ENCODE measurements around the gene ATP5F1C. TPM values are rescaled to one million over a fixed set of nuclear protein-coding genes. Genes with fewer than 3 reads are reported as not detected.
"Not testable (repeated sequence)": the region's sequence is repeated elsewhere in the genome, so short reads cannot be mapped to it uniquely, and the experiment has no call there.

The ATP5F1C gene
- total RNA-seq, 2 experiments from 2014 or later, result 273 to 278 TPM

DNA sequence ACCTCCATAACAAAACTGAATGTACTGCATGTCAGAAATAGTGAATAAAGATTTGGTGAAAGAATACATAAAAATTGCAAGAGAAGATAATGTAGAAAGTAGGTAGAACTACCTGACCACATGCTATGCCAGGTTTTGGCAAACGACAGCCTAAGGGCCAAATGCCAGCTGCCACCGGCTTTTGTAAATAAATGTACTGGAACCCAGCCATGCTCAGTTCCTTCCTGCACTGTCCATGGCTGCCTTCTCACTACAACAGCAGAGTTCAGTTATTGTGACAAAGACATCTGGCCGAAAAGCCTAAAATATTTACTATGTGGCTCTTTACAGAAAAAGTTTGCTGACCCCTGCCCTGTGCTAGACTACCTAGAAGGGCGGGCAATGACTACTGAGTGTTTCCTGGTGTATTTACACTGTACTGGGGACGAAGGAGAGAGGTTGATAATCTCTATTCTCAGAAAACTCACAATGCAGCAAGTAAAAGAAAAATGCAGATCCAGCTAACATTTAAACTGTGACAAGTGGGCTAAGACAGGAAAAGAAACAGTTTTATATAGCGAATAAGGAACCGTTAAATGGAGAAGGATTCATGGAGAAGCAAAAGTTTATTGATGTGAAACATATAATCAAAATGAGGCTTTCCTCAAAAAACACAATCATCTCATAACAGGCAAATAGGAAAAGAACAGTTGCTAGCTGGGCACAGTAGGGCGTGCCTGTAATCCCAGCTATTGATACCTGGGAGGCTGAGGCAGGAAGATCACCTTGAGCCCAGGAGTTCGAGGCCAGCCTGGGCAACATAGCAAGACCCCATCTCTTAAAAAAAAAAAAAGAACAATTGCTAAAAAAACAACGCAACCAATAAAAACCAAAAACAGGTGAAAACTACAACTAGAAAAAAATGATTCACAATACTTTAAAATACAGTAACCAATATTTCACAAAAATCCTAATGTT is 13.9 kb upstream of the ATP5F1C start:
- ChIA-PET POLR2A (no interaction called here), CTCF (interaction anchor here (1.2 kb wide), 1 partner anchor 16 kb away, joined by 3 read pairs; no protein-coding TSS in a partner anchor)
- Mint-ChIP-seq H3K36me3 (ENCODE audit: low read depth) (peaks cover 53% of the 10 kb centered on the region), H3K9me3 (no peaks in the 10 kb centered on the region), H3K4me1 (no peaks in the 10 kb centered on the region), H3K27ac (no peak overlapping the region), H3K27me3 (no peaks in the 10 kb centered on the region), H3K4me3 (no peak overlapping the region)
- DNase-seq, result no peak

DNA sequence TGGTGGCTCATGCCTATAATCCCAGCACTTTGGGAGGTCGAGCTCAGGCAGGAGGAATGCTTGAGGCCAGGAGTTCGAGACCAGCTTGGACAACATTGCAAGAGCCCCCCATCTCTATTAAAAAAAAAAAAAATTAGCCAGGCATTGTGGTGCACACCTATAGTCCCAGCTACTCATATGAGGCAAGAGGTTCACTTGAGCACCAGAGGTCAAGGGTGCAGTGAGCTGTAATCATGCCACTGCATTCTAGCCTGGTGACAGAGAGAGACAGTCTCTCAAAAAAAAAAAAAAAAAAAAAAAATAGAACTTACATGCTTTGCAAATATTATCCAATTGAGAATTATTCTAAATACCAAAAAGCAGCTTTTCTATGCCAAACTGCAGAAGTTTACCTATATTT is 11.2 kb upstream of the ATP5F1C start:
- Mint-ChIP-seq H3K36me3 (ENCODE audit: low read depth) (peaks cover 60% of the 10 kb centered on the region), H3K9me3 (no peaks in the 10 kb centered on the region)
- CTCF ChIA-PET, result interaction anchor here (0.7 to 1.1 kb wide), 4 partner anchors 20 to 251 kb away, joined by 3 to 4 read pairs (median 3); no protein-coding TSS in a partner anchor

DNA sequence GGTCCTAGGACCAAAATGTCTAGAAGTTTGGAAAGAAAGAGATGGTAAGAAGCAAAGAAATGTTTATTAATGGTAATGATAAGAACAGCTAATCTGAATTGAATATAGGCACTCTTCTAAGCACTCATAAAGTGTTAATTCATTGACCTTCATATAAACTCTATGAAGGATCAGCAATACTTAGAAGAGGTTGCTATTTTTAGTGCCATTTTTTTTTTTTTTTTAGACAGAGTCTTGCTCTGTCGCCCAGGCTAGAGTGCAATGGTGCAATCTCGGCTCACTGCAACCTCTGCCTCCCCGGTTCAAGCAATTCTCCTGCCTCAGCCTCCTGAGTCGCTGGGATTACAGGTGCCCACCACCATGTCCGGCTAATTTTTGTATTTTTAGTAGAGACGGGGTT is 5.8 kb upstream of the ATP5F1C start:
- DNase-seq, POLR2A ChIA-PET, H3K27ac Mint-ChIP-seq, CTCF ChIA-PET, H3K27me3 Mint-ChIP-seq, H3K4me3 Mint-ChIP-seq, H3K9me3 Mint-ChIP-seq: not testable (repeated sequence)
- H3K36me3 Mint-ChIP-seq (ENCODE audit: low read depth), result peaks cover 39% of the 10 kb centered on the region
- H3K4me1 Mint-ChIP-seq, result peaks cover 17% of the 10 kb centered on the region

More for the DNA sequence above, 11.2 kb upstream of the ATP5F1C start:
- no peaks in the 10 kb centered on the region for H3K27me3 Mint-ChIP-seq
- no peak overlapping the region for H3K27ac Mint-ChIP-seq
- no peak overlapping the region for H3K4me3 Mint-ChIP-seq
- no peak for DNase-seq
- H3K4me1 Mint-ChIP-seq, result peaks cover 6% of the 10 kb centered on the region
- POLR2A ChIA-PET, result no interaction called here

DNA sequence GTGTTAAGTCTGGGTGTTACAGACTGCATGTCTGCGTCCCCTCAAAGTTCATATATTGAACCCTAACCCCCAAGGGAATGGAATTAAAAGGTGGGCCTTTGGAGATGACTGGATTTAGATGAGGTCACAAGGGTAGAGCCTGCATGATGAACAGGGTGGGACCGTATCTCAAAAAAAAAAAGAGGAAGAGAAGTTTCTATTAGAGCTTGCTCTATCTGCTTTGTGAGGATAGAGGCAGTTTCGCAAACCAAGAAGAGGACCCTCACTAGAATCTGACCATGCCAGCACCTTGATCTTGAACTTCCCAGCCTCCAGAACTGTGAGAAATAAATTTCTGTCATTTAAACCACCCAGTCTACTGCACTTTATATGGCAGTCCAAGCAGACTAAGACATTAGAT is 1.5 kb upstream of the ATP5F1C start:
- ChIA-PET CTCF (no interaction called here), POLR2A (no interaction called here)
- Mint-ChIP-seq H3K9me3 (no peaks in the 10 kb centered on the region), H3K36me3 (ENCODE audit: low read depth) (peaks cover 25% of the 10 kb centered on the region), H3K27ac (no peak overlapping the region), H3K4me3 (no peak overlapping the region), H3K4me1 (peaks cover 38% of the 10 kb centered on the region), H3K27me3 (no peaks in the 10 kb centered on the region)
- DNase-seq, result no peak

DNA sequence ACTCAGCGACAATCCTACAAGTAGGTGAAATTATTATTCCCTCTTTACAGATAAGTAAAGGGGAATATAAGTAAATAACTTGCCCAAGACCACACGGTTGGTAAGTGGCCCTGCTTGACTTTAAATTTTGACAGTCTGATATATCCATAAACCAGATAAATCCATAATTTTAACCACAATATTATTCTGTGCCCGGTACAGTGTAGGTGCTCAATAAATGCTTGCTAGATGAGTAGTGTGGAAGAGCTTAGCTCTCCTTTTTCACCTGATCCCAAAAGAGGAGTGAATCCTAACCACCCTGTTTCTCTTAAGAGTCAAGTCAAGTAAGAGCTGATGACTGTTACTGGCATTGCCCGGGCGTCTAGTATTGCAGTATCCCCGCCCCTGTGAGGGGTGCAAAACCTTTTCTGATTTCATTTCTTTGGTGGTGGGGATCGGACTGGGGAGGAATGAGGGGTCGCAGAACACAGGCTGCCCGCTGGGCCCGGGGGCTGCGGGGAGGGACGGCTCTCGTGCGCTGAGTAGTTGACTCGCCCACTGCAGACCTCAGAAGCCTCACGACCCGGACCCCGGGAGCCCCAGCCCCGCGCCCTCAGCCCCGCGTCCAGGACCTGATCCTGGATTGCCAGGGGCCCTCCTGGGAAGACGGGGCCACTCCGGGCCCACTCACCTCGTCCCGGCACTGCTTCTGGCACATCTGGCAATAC is 674 bp upstream of the ATP5F1C start:
- Mint-ChIP-seq H3K36me3 (ENCODE audit: low read depth) (peaks cover 33% of the 10 kb centered on the region), H3K9me3 (no peaks in the 10 kb centered on the region), H3K27ac (no peak overlapping the region), H3K4me1 (peaks cover 46% of the 10 kb centered on the region), H3K4me3 (no peak overlapping the region), H3K27me3 (no peaks in the 10 kb centered on the region)
- POLR2A ChIA-PET, result interaction anchor here (0.7 to 3.8 kb wide), 16 partner anchors 11 to 615 kb away, joined by 3 to 86 read pairs (median 4); partner anchors contain the start of genes SFMBT2 and TAF3
- CTCF ChIA-PET, result interaction anchor here (0.9 to 1.4 kb wide), 4 partner anchors 13 to 1516 kb away, joined by 3 to 5 read pairs (median 4); no protein-coding TSS in a partner anchor
- DNase-seq, result no peak

DNA sequence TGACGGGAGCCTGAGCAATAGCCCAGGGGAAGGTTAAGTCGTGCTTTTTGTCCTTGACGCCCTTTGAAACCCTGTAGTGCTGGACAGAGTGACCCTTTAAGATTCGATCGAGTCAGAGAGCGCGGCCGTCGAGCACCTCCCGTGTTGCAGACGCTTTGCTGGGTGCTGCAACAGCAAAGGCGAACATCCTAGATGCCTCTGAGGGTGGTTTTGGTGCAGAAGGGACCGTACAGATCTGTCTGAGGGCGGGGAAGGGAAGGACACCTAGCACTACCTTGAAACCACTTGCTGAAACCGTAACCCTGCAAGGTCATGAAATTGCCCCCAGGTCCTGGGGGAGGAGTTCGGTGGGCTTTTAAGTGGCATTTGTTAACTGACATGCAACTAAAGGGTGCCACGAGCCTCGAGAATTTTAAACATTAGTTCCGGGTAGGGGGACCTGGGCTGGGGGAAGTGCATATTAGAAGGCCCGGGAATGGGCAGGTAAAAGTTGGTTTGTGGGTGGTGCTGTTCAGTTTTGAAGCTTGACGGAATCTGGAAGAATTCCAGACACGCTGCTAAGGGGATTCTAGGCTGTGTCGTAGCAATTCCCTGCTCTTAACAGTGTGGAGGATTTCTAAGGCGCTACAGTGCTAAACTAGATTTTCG is 786 bp downstream of the ATP5F1C start:
- ChIA-PET CTCF (interaction anchor here (0.6 to 1.4 kb wide), 4 partner anchors 17 to 263 kb away, joined by 4 to 12 read pairs (median 5); partner anchors contain the start of gene TAF3), POLR2A (interaction anchor here (1.0 to 3.8 kb wide), 12 partner anchors 9 to 614 kb away, joined by 3 to 86 read pairs (median 4); partner anchors contain the start of genes SFMBT2 and TAF3)
- no peaks in the 10 kb centered on the region for H3K9me3 Mint-ChIP-seq
- peaks cover 45% of the 10 kb centered on the region for H3K36me3 Mint-ChIP-seq (ENCODE audit: low read depth)
- no peak overlapping the region for H3K27ac Mint-ChIP-seq
- no peak for DNase-seq
- no peaks in the 10 kb centered on the region for H3K27me3 Mint-ChIP-seq
- peaks cover 52% of the 10 kb centered on the region for H3K4me1 Mint-ChIP-seq
- no peak overlapping the region for H3K4me3 Mint-ChIP-seq

DNA sequence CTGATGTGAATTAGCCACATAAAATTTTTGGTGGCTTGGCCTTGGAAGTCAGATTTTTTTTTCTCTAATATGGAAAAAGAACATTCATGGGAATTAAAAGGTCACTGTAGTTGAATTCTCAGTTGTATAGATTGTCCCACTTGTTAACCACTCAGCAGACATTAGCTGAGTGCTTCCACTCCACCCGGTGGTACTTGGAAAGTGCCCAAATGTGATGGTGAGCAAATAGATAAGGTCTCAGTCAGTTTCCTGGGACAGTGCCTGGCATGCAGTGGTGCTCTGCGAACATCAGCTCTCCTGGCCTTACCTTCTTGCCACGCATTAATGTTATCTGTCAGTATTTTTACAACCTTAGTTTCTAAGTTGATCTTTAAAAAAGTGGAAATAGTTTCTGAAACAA is 1.4 kb downstream of the ATP5F1C start:
- H3K9me3 Mint-ChIP-seq, result no peaks in the 10 kb centered on the region
- H3K36me3 Mint-ChIP-seq (ENCODE audit: low read depth), result peaks cover 44% of the 10 kb centered on the region
- H3K27me3 Mint-ChIP-seq, result no peaks in the 10 kb centered on the region
- peak overlapping the region; percentile 24 for H3K27ac Mint-ChIP-seq
- peaks cover 58% of the 10 kb centered on the region for H3K4me1 Mint-ChIP-seq
- no peak for DNase-seq
- ChIA-PET POLR2A (interaction anchor here (1.3 to 3.8 kb wide), 3 partner anchors 9 to 29 kb away, joined by 3 to 86 read pairs (median 24); partner anchors contain the start of gene TAF3), CTCF (interaction anchor here (0.6 kb wide), 1 partner anchor 16 kb away, joined by 5 read pairs; no protein-coding TSS in a partner anchor)
- no peak overlapping the region for H3K4me3 Mint-ChIP-seq

DNA sequence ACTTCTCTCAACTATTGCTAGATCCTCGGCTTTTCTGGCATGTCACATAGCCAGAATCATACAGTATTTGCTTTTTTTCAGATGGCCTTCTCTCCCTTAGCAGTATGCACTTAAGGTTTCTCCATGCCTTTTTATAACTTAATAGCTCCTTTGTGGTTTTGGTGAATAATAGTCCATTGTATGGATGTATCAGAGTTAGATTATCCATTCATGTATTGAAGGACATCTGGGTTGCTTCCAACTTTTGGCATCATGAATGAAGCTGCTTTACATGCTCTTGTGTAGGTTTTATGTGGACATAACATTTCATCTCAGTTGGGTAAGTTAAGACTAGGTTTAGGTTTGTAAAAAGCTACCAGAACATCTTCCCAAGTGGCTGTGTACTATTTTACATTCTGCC is 4.6 kb downstream of the ATP5F1C start:
- CTCF ChIA-PET, result interaction anchor here (1.3 to 1.5 kb wide), 2 partner anchors 26 to 267 kb away, joined by 3 to 4 read pairs; partner anchors contain the start of gene TAF3
- POLR2A ChIA-PET, result interaction anchor here (0.5 kb wide), 1 partner anchor 371 kb away, joined by 4 read pairs; no protein-coding TSS in a partner anchor

DNA sequence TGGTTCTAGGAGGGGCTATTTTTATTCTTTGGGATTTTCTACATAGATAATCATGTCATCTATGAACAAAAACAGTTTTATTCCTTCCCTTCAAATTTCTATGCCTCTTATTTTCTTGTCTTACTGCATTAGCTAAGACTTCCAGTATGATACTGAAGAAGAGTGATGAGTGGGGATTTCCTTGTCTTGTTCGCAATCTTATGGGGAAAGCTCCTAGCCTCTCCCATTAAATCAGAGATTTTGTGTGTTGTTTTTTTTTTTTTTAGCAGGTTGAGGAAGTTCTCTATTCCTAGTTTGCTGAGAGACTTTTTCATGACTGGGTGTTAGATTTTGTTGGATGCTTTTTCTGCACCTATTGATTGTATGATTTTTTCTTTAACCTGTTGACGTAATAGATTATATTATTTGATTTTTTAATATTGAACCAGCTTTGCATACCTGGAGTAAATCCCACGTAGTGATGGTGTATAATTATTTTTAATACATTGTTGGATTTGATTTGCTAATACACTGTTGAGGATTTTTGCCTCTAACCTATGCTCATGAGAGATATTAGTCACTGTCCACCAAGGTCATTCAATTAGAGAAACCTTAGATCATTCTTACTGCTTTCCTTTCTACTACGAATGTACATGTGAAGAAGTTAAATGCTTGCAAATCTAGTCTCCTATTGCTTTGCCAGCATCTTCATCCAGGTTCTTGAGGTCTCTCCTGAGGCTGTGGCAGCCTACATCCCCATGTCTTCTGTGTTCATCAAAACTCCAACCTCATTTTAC is 6.5 kb downstream of the ATP5F1C start:
- CTCF ChIA-PET, result no interaction called here

More for the DNA sequence above, 4.6 kb downstream of the ATP5F1C start:
- Mint-ChIP-seq H3K4me3 (no peak overlapping the region), H3K27ac (no peak overlapping the region), H3K27me3 (no peaks in the 10 kb centered on the region), H3K4me1 (peaks cover 71% of the 10 kb centered on the region), H3K36me3 (ENCODE audit: low read depth) (peaks cover 58% of the 10 kb centered on the region), H3K9me3 (no peaks in the 10 kb centered on the region)
- DNase-seq, result no peak

DNA sequence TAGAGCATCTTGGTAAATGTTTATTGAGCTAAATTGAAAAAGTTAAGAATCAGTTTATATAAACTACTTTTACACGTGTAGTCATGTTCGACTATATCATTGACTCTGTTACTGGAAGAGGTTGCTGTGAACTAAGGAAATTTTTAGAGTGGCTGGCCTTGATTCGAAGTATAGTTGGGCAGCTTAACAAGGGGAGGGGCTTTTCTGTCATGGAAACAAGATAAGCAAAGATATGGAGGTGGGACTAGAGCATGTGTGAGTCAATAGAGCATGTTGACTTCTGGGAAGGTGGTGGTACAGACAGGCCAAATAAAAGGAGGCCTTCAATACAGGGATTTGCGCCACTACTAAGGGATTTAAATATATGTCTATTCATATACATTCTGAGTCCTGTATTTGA is 7.6 kb downstream of the ATP5F1C start:
- Mint-ChIP-seq H3K9me3 (no peaks in the 10 kb centered on the region), H3K4me3 (no peak overlapping the region), H3K4me1 (peaks cover 56% of the 10 kb centered on the region), H3K36me3 (ENCODE audit: low read depth) (peaks cover 69% of the 10 kb centered on the region), H3K27me3 (no peaks in the 10 kb centered on the region), H3K27ac (no peak overlapping the region)
- DNase-seq, result no peak
- ChIA-PET CTCF (no interaction called here), POLR2A (no interaction called here)

More for the DNA sequence above, 6.5 kb downstream of the ATP5F1C start:
- H3K27ac Mint-ChIP-seq, result no peak overlapping the region
- H3K4me3 Mint-ChIP-seq, result no peak overlapping the region
- H3K9me3 Mint-ChIP-seq, result no peaks in the 10 kb centered on the region
- H3K4me1 Mint-ChIP-seq, result peaks cover 66% of the 10 kb centered on the region
- H3K36me3 Mint-ChIP-seq (ENCODE audit: low read depth), result peaks cover 65% of the 10 kb centered on the region
- no peak for DNase-seq
- POLR2A ChIA-PET, result no interaction called here
- H3K27me3 Mint-ChIP-seq, result no peaks in the 10 kb centered on the region

DNA sequence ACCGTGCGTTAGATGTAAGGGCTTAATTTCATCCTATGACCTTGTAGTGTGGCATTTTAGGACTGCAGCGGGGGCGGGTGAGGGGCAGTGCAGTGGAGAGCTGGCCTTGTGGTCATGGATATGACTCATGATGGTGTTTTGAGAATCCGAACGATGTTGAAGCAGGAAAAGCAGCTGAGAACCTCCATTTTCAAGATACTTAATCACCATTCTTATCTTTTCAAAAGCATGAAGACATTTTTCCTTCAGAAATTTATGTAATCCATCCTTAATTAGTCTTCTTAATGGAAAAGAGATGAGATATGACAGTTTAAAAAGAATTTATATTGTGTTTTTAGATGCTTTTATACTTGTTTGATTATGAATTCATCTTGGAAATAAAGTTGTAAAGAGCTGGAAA is 9.6 kb downstream of the ATP5F1C start:
- POLR2A ChIA-PET, result interaction anchor here (0.8 to 4.1 kb wide), 3 partner anchors 9 to 20 kb away, joined by 3 to 24 read pairs (median 10); partner anchors contain the start of genes ATP5F1C, KIN and TAF3
- no peak overlapping the region for H3K4me3 Mint-ChIP-seq
- H3K27ac Mint-ChIP-seq, result no peak overlapping the region
- no peaks in the 10 kb centered on the region for H3K9me3 Mint-ChIP-seq
- H3K36me3 Mint-ChIP-seq (ENCODE audit: low read depth), result peaks cover 68% of the 10 kb centered on the region
- peaks cover 37% of the 10 kb centered on the region for H3K4me1 Mint-ChIP-seq
- CTCF ChIA-PET, result interaction anchor here (0.6 to 0.9 kb wide), 2 partner anchors 21 kb away, joined by 3 read pairs; partner anchors contain the start of gene TAF3
- no peaks in the 10 kb centered on the region for H3K27me3 Mint-ChIP-seq
- no peak for DNase-seq

DNA sequence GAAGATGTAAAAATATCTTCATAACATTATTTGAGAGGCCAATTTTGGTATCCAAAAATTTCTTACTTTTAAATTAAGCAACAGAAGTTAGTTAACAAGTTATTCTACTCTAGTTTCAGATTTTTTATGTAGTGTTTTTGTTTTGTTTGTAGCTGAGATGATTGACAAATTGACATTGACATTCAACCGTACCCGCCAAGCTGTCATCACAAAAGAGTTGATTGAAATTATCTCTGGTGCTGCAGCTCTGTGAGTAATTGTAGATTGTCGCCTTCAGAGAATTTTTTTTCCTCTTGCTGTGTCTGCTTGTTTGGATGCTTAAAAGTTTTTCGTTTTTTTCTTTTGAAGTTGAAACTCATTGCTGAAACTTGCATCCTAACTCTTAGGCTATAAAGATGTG is 14.6 kb downstream of the ATP5F1C start:
- Mint-ChIP-seq H3K9me3 (no peaks in the 10 kb centered on the region), H3K27ac (no peak overlapping the region), H3K4me3 (no peak overlapping the region), H3K4me1 (peaks cover 2% of the 10 kb centered on the region), H3K27me3 (no peaks in the 10 kb centered on the region), H3K36me3 (ENCODE audit: low read depth) (peaks cover 68% of the 10 kb centered on the region)
- POLR2A ChIA-PET, result interaction anchor here (1.1 to 1.7 kb wide), 2 partner anchors 15 to 17 kb away, joined by 3 to 4 read pairs; partner anchors contain the start of genes ATP5F1C and KIN
- CTCF ChIA-PET, result no interaction called here
- DNase-seq, result no peak
